HG03103 (cell line): ENCODE measurements around the gene MAN1C1.
"Not testable (repeated sequence)": the region's sequence is repeated elsewhere in the genome, so short reads cannot be mapped to it uniquely, and the experiment has no call there.

Source experiments
- ATAC-seq: cut with Tn5 transposase; IDR thresholded peaks from one replicate; pipeline ENCODE4 v1.9.1; 2021; ENCODE audit warnings: low read depth; ENCODE audit not compliant: unreplicated experiment

MAN1C1 gene

DNA sequence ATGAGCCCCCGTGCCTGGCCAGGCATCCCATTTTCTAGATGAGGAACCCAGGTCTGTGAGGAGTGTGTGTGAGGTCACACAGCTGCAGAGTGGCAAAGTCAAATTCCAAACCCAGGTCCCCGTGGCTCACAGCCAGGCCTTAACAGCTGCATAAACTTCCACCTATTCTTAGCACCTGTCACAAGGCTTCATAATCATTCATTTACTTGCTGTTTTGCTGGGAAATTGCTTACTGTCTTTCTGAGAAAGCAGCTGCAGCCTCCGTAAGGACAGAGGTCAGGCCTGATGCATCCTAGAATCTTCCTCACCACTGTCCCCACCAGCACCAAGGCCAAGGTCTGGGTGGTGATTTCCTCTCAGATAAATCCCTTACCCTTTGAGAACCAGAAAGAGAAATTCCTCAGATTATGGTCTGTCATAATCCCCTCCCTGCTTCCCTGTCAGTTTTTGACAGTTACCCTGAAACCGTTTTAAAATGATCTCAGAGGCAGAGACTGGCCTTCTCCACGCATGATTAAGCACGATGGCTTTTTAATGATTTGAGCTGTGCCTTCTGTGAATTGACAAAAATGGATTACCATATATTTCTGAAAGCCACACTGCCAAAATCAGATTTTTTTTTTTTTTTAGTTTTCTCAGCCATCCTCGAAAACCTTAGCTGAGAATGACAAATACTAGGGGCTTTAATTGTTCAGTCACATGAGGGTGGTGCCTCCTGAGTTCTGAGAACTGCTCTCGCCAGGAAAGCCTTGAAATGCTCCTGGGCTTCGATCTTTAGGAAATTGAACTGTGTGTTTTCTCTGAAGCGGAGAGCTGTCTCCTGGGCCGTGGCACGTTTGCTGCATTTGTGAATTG is 113.4 kb downstream of the MAN1C1 start:
- ATAC-seq = no peak

DNA sequence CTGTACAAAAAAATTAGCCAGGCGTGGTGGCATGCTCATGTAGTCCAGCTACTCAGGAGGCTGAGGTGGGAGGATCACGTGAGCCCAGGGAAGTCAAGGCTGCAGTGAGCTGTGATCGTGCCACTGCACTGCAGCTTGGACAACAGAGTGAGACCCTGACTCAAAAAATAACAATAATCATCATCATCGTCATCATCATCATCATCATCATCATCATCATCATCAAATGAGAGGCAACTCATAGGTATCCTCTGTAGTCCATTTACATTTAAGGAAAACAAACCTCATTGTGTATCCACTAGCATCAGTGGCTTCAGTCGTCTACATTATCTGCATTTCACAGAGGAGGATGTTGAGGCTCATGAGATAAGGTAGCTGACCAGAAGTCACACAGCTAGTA is 114.6 kb downstream of the MAN1C1 start:
- ATAC-seq = no peak

DNA sequence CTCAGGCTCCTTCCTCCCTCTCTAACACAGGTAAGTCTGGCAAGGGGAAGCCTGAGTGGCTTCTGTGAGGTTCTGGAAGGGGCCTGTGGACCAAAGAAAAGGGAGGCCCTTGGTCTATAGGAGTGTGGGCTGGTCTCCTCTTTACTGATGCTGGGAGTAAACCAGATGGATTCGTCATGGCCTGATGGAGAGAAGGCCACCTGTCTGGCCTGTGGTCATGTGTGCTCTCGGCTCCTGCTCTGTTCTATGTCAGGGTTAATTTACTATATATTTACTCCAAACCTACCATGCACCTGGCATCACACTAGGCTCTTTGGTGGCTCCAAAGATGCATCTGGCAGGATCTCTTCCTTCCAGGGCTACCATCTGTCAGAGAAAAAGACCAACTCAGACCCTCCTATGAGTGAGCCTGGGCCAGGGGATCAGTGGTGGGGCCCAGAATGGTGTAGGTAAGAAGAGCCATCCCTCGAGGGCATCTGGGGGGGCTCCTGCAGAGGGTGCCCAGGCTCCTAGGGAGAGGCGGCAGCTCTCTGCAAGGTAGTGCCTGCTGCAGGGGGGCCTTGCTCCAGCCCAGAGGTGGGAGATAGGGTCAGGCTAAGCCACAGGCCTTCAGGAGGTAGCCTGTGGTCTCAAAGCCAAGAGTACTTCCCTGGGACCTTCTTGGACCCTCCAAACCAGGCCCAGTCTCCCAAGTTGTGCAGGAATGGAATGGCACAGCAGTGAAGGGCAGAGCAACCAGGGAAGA is 115.2 kb downstream of the MAN1C1 start:
- no peak for ATAC-seq

DNA sequence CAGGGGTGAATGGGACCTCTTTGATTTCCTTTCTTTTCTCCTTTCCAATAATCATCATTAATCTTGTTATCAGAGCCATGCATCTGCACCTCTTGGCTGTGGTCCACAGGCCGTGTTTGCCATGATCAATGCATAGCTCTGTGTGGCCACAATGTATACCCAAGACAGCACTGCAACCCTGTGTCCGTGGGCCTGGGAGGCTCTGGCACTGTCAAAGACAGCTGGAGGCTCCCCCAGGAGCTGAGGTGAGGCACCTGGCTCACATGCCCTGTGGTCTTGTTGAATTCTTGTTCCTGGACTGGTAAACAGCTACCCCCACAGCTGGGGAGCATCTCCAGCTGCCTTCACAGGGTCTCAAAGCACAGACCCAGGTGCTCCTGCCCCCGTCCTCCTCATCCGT is 116.2 kb downstream of the MAN1C1 start:
- ATAC-seq = no peak

DNA sequence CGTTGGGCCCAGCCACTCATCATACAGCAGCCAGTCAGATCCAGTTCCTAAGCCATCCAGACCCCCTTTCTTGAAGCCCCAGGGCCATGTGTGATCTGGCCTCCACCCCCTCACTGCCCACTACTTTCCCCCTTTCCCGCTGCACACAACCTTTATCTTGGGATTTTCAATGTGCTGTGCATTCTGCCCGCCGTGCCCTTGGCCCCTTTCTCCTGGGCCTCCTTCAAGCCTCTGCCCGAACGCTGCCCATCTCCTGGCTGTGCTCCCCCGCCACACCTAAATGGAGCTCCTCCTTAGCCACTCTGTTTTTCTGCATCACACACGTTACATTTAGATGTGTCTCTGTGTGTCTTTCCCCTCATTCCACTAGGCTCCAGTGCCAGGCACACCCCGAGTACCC is 116.7 kb downstream of the MAN1C1 start:
- no peak for ATAC-seq

DNA sequence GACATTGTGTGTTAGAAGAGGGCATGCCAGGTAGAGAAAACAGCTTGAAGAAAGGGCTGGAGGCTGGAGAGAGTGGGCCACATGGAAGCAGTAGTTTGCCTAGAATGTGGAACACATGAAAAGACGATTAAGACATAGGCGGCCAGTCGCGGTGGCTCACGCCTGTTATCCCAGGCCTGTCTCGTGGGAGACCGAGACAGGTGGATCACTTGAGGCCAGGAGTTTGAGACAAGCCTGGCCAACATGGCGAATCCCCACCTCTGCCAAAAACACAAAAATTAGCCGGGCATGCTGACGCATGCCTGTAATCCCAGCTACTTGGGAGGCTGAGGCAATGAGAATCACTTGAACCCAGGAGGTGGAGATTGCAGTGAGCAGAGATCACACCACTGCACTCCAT is 118.4 kb downstream of the MAN1C1 start:
- not testable (repeated sequence) for ATAC-seq

DNA sequence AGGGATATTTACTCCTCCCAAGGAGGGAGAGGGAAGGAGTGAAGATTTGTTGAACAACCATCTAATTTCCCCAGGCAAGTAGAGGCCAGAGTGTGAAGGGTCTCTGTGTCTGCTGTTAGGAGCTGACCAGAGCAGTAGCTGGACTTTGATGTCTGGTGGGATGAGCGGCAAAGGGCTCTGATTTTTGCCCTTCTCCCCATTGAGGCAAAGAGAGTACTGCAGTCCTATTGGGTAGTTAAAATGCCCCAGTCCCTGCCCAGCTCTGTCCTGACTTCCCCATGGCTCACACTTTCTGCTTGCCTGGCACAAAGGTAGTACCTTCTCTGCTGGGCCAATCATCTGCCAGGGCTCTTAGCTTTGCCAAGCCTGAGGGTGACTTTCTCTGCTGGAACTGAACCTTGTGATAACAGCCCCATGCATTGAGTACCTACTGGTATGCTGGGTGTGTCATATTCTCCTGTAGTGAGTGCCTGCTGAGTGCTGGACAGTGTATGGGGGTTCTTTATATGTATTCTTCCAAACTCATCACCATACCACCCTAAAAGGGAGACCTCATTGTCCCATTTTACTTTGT is 119.5 kb downstream of the MAN1C1 start:
- ATAC-seq = no peak

DNA sequence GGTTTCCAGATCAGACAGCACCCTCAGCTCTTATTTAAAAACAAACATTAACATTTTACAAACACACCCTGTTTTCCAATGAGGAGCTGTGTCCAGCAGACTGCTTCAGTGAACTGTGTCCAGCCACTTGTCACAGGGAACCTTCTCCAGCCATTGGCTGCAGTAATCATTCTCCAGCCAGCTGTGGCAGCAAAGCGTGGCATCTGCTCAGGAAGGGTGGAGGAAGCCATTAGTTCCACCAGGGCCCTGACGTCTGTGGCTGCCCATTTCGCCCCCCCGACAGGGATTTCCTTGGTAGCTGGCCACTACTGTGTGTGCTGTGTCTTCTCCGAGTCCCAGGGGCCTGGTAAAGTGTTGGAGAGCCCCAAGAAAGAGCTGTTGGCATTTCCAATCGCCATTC is 120.5 kb downstream of the MAN1C1 start:
- ATAC-seq = no peak

DNA sequence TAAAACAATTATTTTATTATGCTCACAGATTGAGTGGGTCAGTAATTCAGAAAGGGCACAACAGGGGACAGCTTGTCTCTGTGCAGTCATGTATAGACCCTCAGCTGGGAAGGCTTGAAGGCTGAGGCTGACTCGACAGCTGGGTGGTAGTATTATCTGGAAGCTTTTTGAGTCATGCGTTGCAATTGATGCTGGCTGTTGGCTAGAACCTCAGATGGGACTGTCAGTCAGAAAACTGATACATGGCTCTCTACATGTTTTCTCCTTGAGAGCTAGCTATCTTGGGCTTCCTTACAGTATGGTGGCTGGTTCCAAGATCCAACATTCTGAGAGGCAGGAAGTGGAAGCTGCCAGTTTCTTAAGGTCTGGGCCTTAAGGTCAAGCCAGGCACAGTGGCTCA is 121.9 kb downstream of the MAN1C1 start:
- ATAC-seq = no peak

DNA sequence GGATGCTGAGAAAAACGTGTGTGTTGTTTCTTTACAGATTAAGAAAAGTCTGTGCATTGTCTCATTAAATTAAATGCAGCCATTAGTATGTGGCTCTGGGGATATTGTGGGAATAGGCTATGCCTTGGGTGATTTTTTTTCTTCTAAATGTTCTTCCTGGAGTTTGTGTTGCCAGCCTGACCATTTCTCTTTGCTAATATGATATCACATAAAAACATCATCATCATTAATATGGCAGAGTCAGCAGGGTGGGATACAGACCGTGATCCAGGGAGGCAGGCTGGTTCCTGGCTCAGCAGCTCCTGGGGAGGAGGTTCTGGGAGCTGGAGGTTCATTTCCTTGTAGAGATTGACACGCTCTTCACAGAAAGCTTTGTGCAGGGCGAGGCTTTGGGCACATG is 122.8 kb downstream of the MAN1C1 start:
- ATAC-seq = no peak

DNA sequence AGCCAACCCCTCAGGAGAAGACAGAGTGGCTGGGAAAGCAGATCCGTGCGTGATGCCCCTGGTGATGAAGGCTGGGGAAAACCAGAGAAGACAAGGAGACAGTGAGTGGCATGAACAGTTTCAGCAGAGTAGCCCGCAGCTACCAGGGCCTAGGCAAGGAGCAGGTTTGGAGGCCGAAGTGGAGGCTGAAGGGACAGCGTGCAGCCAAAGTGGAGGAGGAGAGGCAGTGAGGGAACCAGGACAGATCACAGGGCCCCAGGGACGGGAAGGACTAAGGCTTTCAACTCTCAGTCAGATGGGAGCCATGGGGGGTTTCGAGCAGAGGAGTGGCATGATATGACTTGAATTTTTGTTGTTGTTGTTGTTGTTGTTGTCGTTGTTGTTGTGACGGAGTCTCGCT is 123.5 kb downstream of the MAN1C1 start:
- ATAC-seq = no peak

DNA sequence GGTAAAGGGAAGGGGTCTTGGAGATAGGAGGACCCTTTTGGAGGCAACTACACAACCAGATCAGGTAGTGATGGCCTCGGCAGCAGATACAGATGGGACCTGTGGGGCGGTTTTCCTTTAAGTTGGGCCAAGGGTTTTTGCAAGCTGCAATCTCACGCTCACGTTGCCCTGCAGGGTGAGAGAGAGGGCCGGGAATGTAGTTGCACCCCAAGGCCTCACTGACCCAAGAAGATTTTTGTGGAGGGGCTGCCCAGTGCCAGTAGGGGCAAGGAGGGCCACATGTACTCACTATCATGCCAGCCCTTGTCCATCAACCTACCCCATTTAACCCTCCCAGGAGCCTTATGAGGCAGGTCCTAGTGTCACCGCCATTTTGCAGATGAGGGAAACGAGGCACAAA is 125.7 kb downstream of the MAN1C1 start:
- no peak for ATAC-seq

DNA sequence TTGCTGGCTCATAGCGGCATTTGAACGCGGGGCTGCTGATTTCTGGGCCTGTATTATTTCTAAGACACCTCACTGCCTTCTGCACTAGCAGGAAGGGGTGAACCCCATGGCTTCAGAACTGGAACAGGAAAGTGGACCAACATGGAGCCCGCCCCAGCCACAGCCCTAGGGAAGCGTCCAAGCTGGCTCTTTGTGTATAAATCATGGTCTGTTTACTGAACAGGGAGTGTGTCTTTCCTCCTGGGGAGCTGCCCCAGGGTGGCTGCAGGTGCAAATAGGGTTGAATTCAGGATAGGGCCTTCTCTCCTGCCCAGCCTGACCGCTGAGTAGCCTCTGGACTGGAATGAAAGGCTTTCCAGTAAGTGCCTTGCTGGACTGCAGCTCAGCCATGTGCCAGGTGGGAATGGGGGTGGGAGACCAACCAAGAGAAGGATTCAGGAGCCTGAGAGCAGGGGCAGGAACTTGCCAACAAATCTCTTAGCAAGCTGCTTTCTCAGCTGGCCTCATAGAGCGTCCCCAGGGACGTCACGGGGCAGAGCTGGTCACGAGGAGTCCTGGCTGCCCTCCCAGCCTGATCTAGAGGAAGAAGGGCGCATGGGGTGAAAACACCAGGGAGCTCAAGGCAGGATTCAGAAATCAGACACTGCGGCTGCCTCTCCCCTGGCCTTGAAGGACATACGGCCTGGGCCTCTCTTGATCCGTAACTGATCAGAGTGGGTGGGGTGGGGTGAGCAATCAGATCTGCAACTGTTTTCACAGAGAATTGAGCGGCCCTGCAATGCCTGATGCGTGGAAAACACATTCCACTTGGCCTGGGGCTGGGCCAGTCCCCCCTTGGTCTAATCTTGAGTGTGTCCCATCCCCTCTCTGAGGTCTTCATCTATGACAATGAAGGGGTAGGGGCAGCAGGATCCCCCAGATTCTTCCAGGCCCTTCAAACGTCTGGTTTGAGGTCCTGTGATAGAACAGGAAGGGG is 126.9 kb downstream of the MAN1C1 start:
- no peak for ATAC-seq

DNA sequence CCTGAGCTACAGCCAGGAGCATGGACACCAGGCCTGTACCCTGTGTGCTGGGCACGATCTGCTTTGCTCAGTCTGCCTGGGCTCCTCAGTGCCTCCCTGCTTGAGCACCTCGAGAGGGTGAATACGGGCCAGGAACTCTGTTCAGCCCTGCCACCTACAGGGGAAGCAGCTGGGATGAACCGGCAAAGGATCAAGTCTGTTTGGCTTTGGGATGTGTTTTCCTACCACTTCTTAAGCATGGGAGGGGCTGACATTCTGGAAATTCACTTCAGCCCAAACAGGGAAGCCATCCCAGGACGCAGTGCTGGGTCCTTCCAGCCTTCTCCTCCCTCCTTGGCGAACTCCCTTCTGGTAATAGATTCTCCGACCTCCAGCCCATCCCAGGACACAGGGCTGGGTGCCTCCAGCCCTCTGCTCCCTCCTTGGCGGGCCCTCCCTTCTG is 127.6 kb downstream of the MAN1C1 start:
- no peak for ATAC-seq

DNA sequence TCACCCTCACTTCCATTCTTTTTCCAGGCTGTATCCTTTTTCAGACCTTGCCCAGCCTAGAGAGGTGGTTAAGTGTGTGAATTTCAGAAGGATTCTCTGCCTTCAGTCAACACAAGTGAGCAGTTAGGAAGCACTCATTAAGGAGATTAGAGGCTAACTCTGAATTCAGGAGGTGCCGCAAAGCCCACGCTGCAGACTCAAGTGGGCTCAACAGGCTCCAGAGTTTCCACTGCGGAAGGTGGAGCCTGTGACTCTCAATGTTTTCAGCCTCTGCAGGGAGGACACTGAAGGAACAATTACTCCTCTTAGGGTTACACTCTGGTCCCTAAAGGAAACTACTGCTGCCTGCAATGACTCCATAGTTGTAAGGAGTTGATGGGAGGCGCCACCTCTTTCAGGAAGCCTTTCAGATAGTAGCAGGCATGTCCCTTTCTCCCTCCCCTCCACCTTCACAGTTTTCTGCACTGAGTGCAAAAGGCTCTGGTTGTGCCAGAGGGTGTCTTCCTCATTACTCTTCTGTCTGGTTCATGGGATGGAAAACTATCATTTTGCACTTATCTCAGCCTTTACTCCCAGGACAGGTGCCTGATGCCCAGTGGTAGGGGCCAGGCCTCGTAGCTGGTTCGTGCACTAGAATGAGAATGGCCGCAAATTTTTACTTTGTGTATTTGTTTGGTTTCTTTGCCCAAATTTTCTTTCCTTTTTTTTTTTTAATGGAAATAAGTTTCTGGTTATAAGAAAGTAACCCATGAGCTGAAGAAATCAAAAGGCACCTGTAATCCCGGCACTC is 128.2 kb downstream of the MAN1C1 start:
- ATAC-seq = no peak

DNA sequence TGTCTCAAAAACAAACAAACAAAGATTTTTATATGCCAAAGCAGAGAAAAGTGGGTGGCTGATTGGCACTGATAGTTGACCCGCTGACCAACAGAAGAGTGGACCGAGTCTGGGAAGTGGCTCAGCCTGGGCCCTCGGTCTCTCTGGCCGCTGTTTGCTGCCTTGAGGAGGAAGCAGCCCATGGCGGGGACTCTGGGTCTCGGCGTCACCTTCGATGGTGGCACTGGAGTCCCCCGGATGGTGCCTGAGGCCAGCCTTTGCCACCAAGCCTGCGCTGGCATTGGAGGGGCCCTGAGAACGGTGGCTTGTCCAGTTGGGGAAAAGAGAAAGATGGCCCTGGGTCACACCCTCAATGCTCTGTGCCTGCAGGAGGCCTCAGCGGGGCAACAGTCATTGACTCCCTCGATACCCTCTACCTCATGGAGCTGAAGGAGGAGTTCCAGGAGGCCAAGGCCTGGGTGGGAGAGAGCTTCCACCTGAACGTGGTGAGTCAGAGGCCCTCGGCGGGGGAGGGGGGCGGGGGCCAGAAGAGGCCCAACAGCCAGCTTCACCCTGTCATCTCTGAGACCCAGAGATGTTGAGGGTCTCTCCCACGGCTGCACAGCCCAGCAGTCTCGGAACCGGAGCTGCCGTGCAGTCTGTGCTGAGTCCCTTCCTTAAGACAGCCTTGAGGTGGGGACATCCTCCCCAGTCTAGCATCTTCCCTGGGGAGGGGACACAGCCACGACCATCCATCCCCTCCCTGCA is 129.9 kb downstream of the MAN1C1 start:
- no peak for ATAC-seq

DNA sequence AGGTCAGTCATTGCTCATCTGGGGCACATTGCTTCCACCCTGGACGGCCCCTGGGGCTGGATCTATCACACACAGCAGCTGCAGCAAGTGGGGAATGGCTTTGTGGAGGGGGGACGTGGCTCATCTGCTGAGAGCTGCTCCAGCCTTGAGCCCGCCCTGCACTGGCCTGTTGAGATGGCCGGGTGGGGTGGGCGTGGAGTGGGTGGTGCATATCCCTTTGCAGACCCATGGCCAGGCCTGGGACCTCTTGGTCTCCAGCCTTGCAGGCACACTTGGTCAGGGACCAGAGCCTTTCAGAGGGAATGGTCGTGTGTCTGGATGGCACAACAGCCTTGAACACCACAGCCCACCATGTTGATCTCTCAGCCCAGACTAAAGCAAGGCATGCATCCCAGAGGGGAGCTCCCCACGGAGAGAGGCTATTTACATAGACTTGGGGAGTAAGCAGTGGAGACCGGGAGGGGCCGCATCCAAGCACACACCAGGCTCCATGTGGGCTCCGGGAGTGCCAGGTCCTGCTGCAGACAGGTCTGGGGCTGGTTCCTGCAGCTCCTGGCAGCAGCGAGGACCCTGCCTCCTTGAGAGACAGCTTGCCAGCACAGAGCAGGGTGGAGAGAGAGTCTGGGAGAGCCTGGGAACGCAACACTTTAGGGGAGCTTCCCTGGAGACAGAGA is 130.6 kb downstream of the MAN1C1 start:
- ATAC-seq = no peak

DNA sequence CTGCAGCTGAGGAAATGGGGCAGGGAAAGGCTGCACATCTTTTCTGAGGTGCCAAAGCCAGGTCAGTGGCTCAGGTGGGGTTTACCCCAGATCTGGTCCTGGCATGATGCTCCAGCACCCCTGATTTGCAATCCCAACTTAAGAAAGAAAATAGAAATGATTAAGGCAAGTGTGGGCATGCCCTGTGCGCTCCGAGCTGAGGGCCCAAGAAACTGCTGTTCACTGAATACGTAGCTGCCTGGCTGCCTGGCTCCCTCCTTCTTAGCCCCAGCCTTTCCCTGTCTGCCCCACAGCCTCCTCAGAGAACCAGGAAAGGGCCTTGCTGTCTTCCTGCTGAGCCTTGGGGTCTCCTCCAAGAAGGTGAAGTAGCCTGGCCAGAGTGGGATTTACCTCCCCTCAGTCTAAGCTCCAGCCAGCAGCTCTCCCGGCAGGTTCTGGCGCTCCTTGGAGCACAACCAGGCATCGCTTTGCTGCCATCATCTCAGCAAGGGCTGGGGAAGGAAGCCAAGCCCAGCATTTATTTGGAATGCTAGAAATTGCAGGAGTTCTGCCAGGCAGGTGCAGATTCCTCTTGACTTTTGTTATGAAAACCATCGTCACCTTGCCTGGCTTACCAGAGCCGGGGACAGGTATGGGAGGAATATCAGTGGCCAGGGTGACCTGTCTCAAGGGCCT is 132.1 kb downstream of the MAN1C1 start:
- ATAC-seq = no peak
